Measurements from ENCODE around the gene CAMK2B.

CAMK2B gene

GRCh38 chr7:44242091-44242490 is 83.3 kb downstream of the CAMK2B start:
- Histone ChIP-seq H3K9ac (no peak overlapping the region), H4K20me1 (ENCODE audit: insufficient read depth) (no peaks in the 10 kb centered on the region)
- TF ChIP-seq CTCF (conservative IDR thresholded peaks at IDR 0.05; ENCODE audit: low read depth, low read length): no peak

GRCh38 chr7:44240983-44241510 is 84.3 kb downstream of the CAMK2B start:
- peak; percentile 79 for TF ChIP-seq CTCF (conservative IDR thresholded peaks at IDR 0.05; ENCODE audit: low read depth, low read length)
- H3K9ac ChIP-seq: peak overlapping the region; percentile 32; the same call in 1 of the 2 replicates
- no peaks in the 10 kb centered on the region for H4K20me1 ChIP-seq (ENCODE audit: insufficient read depth)
- H3K27me3 ChIP-seq (ENCODE audit: insufficient read depth, low read depth): peaks cover 37% of the 10 kb centered on the region
- no peak overlapping the region for H3K4me3 ChIP-seq (IDR thresholded peaks at IDR 0.05; ENCODE audit: insufficient read depth, low read depth, low read length)
- peak overlapping the region; percentile 52; the same call in 1 of the 2 replicates for H3K4me2 ChIP-seq
- H2AFZ ChIP-seq (ENCODE audit: low read depth): peak overlapping the region; percentile 91
- no peaks in the 10 kb centered on the region for H3K36me3 ChIP-seq (ENCODE audit: insufficient read depth)
- no peaks in the 10 kb centered on the region for H3K79me2 ChIP-seq (ENCODE audit: insufficient read depth, low read depth)
- no peak overlapping the region for H3K27ac ChIP-seq
- peaks cover 6% of the 10 kb centered on the region for H3K4me1 ChIP-seq (ENCODE audit: low read depth, poor library complexity, severe bottlenecking)

More at GRCh38 chr7:44242091-44242490, 83.3 kb downstream of the CAMK2B start:
- peaks cover 27% of the 10 kb centered on the region for H3K27me3 ChIP-seq (ENCODE audit: insufficient read depth, low read depth)
- no peaks in the 10 kb centered on the region for H3K36me3 ChIP-seq (ENCODE audit: insufficient read depth)
- H3K4me2 ChIP-seq: no peak overlapping the region
- H3K4me1 ChIP-seq (ENCODE audit: low read depth, poor library complexity, severe bottlenecking): peaks cover 6% of the 10 kb centered on the region
- no peak overlapping the region for H3K4me3 ChIP-seq (IDR thresholded peaks at IDR 0.05; ENCODE audit: insufficient read depth, low read depth, low read length)
- H2AFZ ChIP-seq (ENCODE audit: low read depth): no peak overlapping the region
- H3K79me2 ChIP-seq (ENCODE audit: insufficient read depth, low read depth): no peaks in the 10 kb centered on the region
- no peak overlapping the region for H3K27ac ChIP-seq

GRCh38 chr7:44240376-44240775 is 85.0 kb downstream of the CAMK2B start:
- Histone ChIP-seq H3K4me3 (IDR thresholded peaks at IDR 0.05; ENCODE audit: insufficient read depth, low read depth, low read length) (no peak overlapping the region), H3K9ac (no peak overlapping the region), H3K4me1 (ENCODE audit: low read depth, poor library complexity, severe bottlenecking) (peaks cover 6% of the 10 kb centered on the region), H3K4me2 (0 out of 2 replicates have a peak overlapping the region, but pooled peaks have one; percentile 52), H3K79me2 (ENCODE audit: insufficient read depth, low read depth) (no peaks in the 10 kb centered on the region), H3K27ac (no peak overlapping the region), H3K36me3 (ENCODE audit: insufficient read depth) (no peaks in the 10 kb centered on the region), H2AFZ (ENCODE audit: low read depth) (peak overlapping the region; percentile 91; the same call in 1 of the 2 replicates), H3K27me3 (ENCODE audit: insufficient read depth, low read depth) (peaks cover 42% of the 10 kb centered on the region), H4K20me1 (ENCODE audit: insufficient read depth) (no peaks in the 10 kb centered on the region)
- TF ChIP-seq CTCF (conservative IDR thresholded peaks at IDR 0.05; ENCODE audit: low read depth, low read length): no peak

- Histone ChIP-seq H3K9ac (no peak overlapping the region), H3K4me2 (no peak overlapping the region), H3K4me3 (IDR thresholded peaks at IDR 0.05; ENCODE audit: insufficient read depth, low read depth, low read length) (no peak overlapping the region), H3K4me1 (ENCODE audit: low read depth, poor library complexity, severe bottlenecking) (peaks cover 6% of the 10 kb centered on the region), H3K79me2 (ENCODE audit: insufficient read depth, low read depth) (no peaks in the 10 kb centered on the region), H3K36me3 (ENCODE audit: insufficient read depth) (no peaks in the 10 kb centered on the region), H2AFZ (ENCODE audit: low read depth) (no peak overlapping the region), H3K27me3 (ENCODE audit: insufficient read depth, low read depth) (peaks cover 48% of the 10 kb centered on the region), H4K20me1 (ENCODE audit: insufficient read depth) (no peaks in the 10 kb centered on the region), H3K27ac (no peak overlapping the region)
- TF ChIP-seq CTCF (conservative IDR thresholded peaks at IDR 0.05; ENCODE audit: low read depth, low read length): no peak
These were observed 86.0 kb downstream of the CAMK2B start for GRCh38 chr7:44239361-44239760.
